ENCODE data around the gene FILIP1. TPM values are rescaled to one million over a fixed set of nuclear protein-coding genes. Genes with fewer than 3 reads are reported as not detected.
A peak's percentile ranks its signal among the peaks of the same experiment; 100 is the strongest.

The FILIP1 gene
- polyA plus RNA-seq, 2 of the 4 experiments (the other 2 are of a cell fraction), result 2.3 to 15.6 TPM

- FAIRE-seq, result no peak
- WGBS (ENCODE audit: missing lambda C conversion rate), result 91% methylated on average over 1 of the region's 1 CpG
- TF ChIP-seq MAFK (IDR thresholded peaks at IDR 0.05; ENCODE audit: partially characterized antibody) (peak; percentile 31), EP300 (IDR thresholded peaks at IDR 0.05) (no peak)
- no peaks in the 10 kb centered on the region for H3K9me3 ChIP-seq
- ATAC-seq, result no peak
- POLR2A ChIA-PET, result no interaction called here
- H3K4me3 ChIP-seq, result no peak overlapping the region
- no peaks in the 10 kb centered on the region for H3K4me1 ChIP-seq
- DNase-seq (ENCODE audit: low read depth in 1 of 2, low spot score in 1 of 2), result no peak
- H3K4me2 ChIP-seq, result no peak overlapping the region
- CTCF ChIA-PET, result interaction anchor here (1.0 to 1.5 kb wide), 2 partner anchors 9 to 10 kb away, joined by 3 read pairs; no protein-coding TSS in a partner anchor
- no peak overlapping the region for H3K27ac ChIP-seq
These were observed 236.1 kb downstream of the FILIP1 start for GRCh38 chr6:75257343-75258087.

- FAIRE-seq, result no peak
- no peak for ATAC-seq
- ChIA-PET POLR2A (no interaction called here), CTCF (interaction anchor here (0.9 kb wide), 1 partner anchor 10 kb away, joined by 3 read pairs; no protein-coding TSS in a partner anchor)
- 88% methylated on average over 2 of the region's 2 CpGs for WGBS (ENCODE audit: missing lambda C conversion rate)
- no peak overlapping the region for H3K4me2 ChIP-seq
- no peaks in the 10 kb centered on the region for H3K9me3 ChIP-seq
- TF ChIP-seq RNF2 (IDR thresholded peaks at IDR 0.05; ENCODE audit: borderline replicate concordance, low read depth) (no peak), NPAS2 (CRISPR knock-in tag; IDR thresholded peaks at IDR 0.05; ENCODE audit: borderline replicate concordance) (no peak), SREBF2 (IDR thresholded peaks at IDR 0.05) (no peak), CBX8 (IDR thresholded peaks at IDR 0.05) (no peak), TFCP2L1 (CRISPR knock-in tag; IDR thresholded peaks at IDR 0.05) (no peak), USF2 (IDR thresholded peaks at IDR 0.05) (no peak), GATA3 (IDR thresholded peaks at IDR 0.05; ENCODE audit: borderline replicate concordance) (no peak), ELK1 (IDR thresholded peaks at IDR 0.05; ENCODE audit: low read depth, low read length) (no peak), MAFK (IDR thresholded peaks at IDR 0.05; ENCODE audit: partially characterized antibody) (no peak), PHF8 (IDR thresholded peaks at IDR 0.05; ENCODE audit: borderline replicate concordance, low read depth) (no peak)
- no peak overlapping the region for H3K27ac ChIP-seq
- no peak for DNase-seq (ENCODE audit: low read depth in 1 of 2, low spot score in 1 of 2)
- no peak overlapping the region for H3K4me3 ChIP-seq
- H3K4me1 ChIP-seq, result no peaks in the 10 kb centered on the region
These were observed 243.0 kb downstream of the FILIP1 start for GRCh38 chr6:75250552-75250951.

GRCh38 chr6:75249837-75250236 is 243.8 kb downstream of the FILIP1 start:
- Histone ChIP-seq H3K27ac (no peak overlapping the region), H3K4me1 (no peaks in the 10 kb centered on the region), H3K4me2 (no peak overlapping the region), H3K9me3 (no peaks in the 10 kb centered on the region), H3K4me3 (no peak overlapping the region)
- FAIRE-seq (no peak), ATAC-seq (no peak), DNase-seq (ENCODE audit: low read depth in 1 of 2, low spot score in 1 of 2) (no peak)
- CTCF ChIA-PET, result no interaction called here
- POLR2A ChIA-PET, result no interaction called here
- no peak for TF ChIP-seq REST (IDR thresholded peaks at IDR 0.05)
- no peak for TF ChIP-seq POLR2AphosphoS2 (conservative IDR thresholded peaks at IDR 0.05; ENCODE audit: low read length)
- TF ChIP-seq KDM1A (IDR thresholded peaks at IDR 0.05; ENCODE audit: low read depth), result no peak
- TF ChIP-seq JUN (IDR thresholded peaks at IDR 0.05), result no peak
- no peak for TF ChIP-seq ESRRA (IDR thresholded peaks at IDR 0.05; ENCODE audit: borderline replicate concordance, low read length)
- TF ChIP-seq HOXA7 (CRISPR knock-in tag; IDR thresholded peaks at IDR 0.05), result no peak
- no peak for TF ChIP-seq SMC3 (IDR thresholded peaks at IDR 0.05)
- TF ChIP-seq HOXB5 (CRISPR knock-in tag; IDR thresholded peaks at IDR 0.05), result no peak
- no peak for TF ChIP-seq ZFP36 (IDR thresholded peaks at IDR 0.05; ENCODE audit: borderline replicate concordance, partially characterized antibody)
- TF ChIP-seq EHF (CRISPR knock-in tag; IDR thresholded peaks at IDR 0.05), result no peak

Data from A549 (cell line).